SK-N-MC (cell line): ENCODE results near the gene TRAF3IP3.

Source experiments
- DNase-seq: peaks from one replicate; pipeline ENCODE4 v3.0.0-alpha.2; 2011; ENCODE audit warnings: low read depth, low spot score
- H3K27ac ChIP-seq: fragments of 200-600 bp; sonication (generic); 2 replicates; pipeline ENCODE4 v1.5.1; 2016; ENCODE audit warnings: mixed run types
- H3K36me3 ChIP-seq: fragments of 200-600 bp; sonication (generic); 2 replicates; pipeline ENCODE4 v1.6.1; 2017; ENCODE audit warnings: antibody characterized with exemption, low read length, mixed read lengths; ENCODE audit not compliant: insufficient read depth
- H3K4me3 ChIP-seq: fragments of 200-600 bp; sonication (generic); 2 replicates; pipeline ENCODE4 v1.5.1; 2016
- H3K9ac ChIP-seq: fragments of 200-600 bp; sonication (generic); 2 replicates; pipeline ENCODE4 v1.8.0; 2017; ENCODE audit warnings: mixed run types, mixed read lengths; ENCODE audit not compliant: insufficient read length
- H3K9me3 ChIP-seq: fragments of 200-600 bp; sonication (generic); 2 replicates; pipeline ENCODE4 v1.6.1; 2017; ENCODE audit warnings: low read depth, mild to moderate bottlenecking, antibody characterized with exemption, low read length, moderate library complexity, mixed read lengths
- EZH2 ChIP-seq: fragments of 200-600 bp; sonication (generic); IDR thresholded peaks from one replicate; pipeline ENCODE4 v1.6.1; 2017; ENCODE audit warnings: antibody characterized with exemption
- FOXP2 ChIP-seq: optimal IDR thresholded peaks from 2 replicates; pipeline ENCODE3; 2011; ENCODE audit warnings: mild to moderate bottlenecking, moderate library complexity; ENCODE audit not compliant: insufficient read depth; ENCODE audit errors: extremely low read length, control extremely low read depth
- POLR2AphosphoS5 ChIP-seq: IDR thresholded peaks from 2 replicates; pipeline ENCODE4 v1.6.1; 2012; ENCODE audit warnings: mild to moderate bottlenecking, low read depth, low read length, borderline replicate concordance

TRAF3IP3 gene

GRCh38 chr1:209755926-209756614, at the start of gene TRAF3IP3:
TSS of gene TRAF3IP3 (plus strand) at chr1:209756053. CDS start at chr1:209760040, 3,987 bp downstream.
- DNase-seq, result no peak
- Histone ChIP-seq H3K36me3 (no peaks in the 10 kb centered on the region), H3K4me3 (no peak within 1 kb of the TSS), H3K9ac (no peak within 1 kb of the TSS), H3K9me3 (no peaks in the 10 kb centered on the region), H3K27ac (no peak within 1 kb of the TSS)
- no peak for TF ChIP-seq FOXP2
- TF ChIP-seq POLR2AphosphoS5, result no peak
- no peak for TF ChIP-seq EZH2

GRCh38 chr1:209706622-209707021, 49.2 kb upstream of the TRAF3IP3 start:
- no peak overlapping the region for H3K9ac ChIP-seq
- H3K27ac ChIP-seq, result no peak overlapping the region
- TF ChIP-seq POLR2AphosphoS5 (no peak), FOXP2 (no peak), EZH2 (no peak)
- no peak for DNase-seq
- H3K36me3 ChIP-seq, result no peaks in the 10 kb centered on the region
- H3K9me3 ChIP-seq, result no peaks in the 10 kb centered on the region
- H3K4me3 ChIP-seq, result no peak overlapping the region

- H3K4me3 ChIP-seq, result no peak overlapping the region
- H3K9me3 ChIP-seq, result no peaks in the 10 kb centered on the region
- no peak for DNase-seq
- TF ChIP-seq POLR2AphosphoS5 (no peak), EZH2 (no peak), FOXP2 (no peak)
- no peak overlapping the region for H3K9ac ChIP-seq
- H3K27ac ChIP-seq, result no peak overlapping the region
- no peaks in the 10 kb centered on the region for H3K36me3 ChIP-seq
These were observed 48.5 kb upstream of the TRAF3IP3 start for GRCh38 chr1:209707308-209707707.

- H3K9me3 ChIP-seq, result no peaks in the 10 kb centered on the region
- DNase-seq, result no peak
- TF ChIP-seq POLR2AphosphoS5 (no peak), FOXP2 (no peak), EZH2 (no peak)
- H3K4me3 ChIP-seq, result no peak overlapping the region
- no peaks in the 10 kb centered on the region for H3K36me3 ChIP-seq
- no peak overlapping the region for H3K9ac ChIP-seq
- H3K27ac ChIP-seq, result no peak overlapping the region
These were observed 47.6 kb upstream of the TRAF3IP3 start for GRCh38 chr1:209708297-209708696.

- Histone ChIP-seq H3K27ac (no peak overlapping the region), H3K9ac (no peak overlapping the region), H3K36me3 (no peaks in the 10 kb centered on the region), H3K4me3 (no peak overlapping the region), H3K9me3 (no peaks in the 10 kb centered on the region)
- no peak for DNase-seq
- TF ChIP-seq EZH2 (no peak), FOXP2 (no peak), POLR2AphosphoS5 (no peak)
These were observed 45.8 kb upstream of the TRAF3IP3 start for GRCh38 chr1:209710093-209710492.

- H3K9ac ChIP-seq, result no peak overlapping the region
- no peak overlapping the region for H3K4me3 ChIP-seq
- H3K27ac ChIP-seq, result no peak overlapping the region
- no peaks in the 10 kb centered on the region for H3K36me3 ChIP-seq
- TF ChIP-seq FOXP2 (no peak), POLR2AphosphoS5 (no peak), EZH2 (no peak)
- H3K9me3 ChIP-seq, result no peaks in the 10 kb centered on the region
- DNase-seq, result no peak
These were observed 45.0 kb upstream of the TRAF3IP3 start for GRCh38 chr1:209710847-209711246.

GRCh38 chr1:209714338-209714737, 41.5 kb upstream of the TRAF3IP3 start:
- H3K36me3 ChIP-seq, result no peaks in the 10 kb centered on the region
- no peak overlapping the region for H3K4me3 ChIP-seq
- TF ChIP-seq EZH2, result no peak
- no peak for TF ChIP-seq FOXP2
- TF ChIP-seq POLR2AphosphoS5, result no peak
- no peaks in the 10 kb centered on the region for H3K9me3 ChIP-seq
- no peak overlapping the region for H3K9ac ChIP-seq
- no peak overlapping the region for H3K27ac ChIP-seq
- DNase-seq, result no peak

- no peak overlapping the region for H3K4me3 ChIP-seq
- no peak for DNase-seq
- no peaks in the 10 kb centered on the region for H3K9me3 ChIP-seq
- H3K27ac ChIP-seq, result no peak overlapping the region
- no peaks in the 10 kb centered on the region for H3K36me3 ChIP-seq
- TF ChIP-seq FOXP2, result no peak
- TF ChIP-seq EZH2, result no peak
- no peak for TF ChIP-seq POLR2AphosphoS5
- no peak overlapping the region for H3K9ac ChIP-seq
These were observed 40.5 kb upstream of the TRAF3IP3 start for GRCh38 chr1:209715314-209715713.

- H3K36me3 ChIP-seq, result no peaks in the 10 kb centered on the region
- no peaks in the 10 kb centered on the region for H3K9me3 ChIP-seq
- H3K4me3 ChIP-seq, result no peak overlapping the region
- no peak overlapping the region for H3K9ac ChIP-seq
- TF ChIP-seq POLR2AphosphoS5 (no peak), FOXP2 (no peak), EZH2 (no peak)
- DNase-seq, result no peak
- H3K27ac ChIP-seq, result no peak overlapping the region
These were observed 38.0 kb upstream of the TRAF3IP3 start for GRCh38 chr1:209717818-209718217.
